IPS-15b (cell line): ENCODE results near the gene TMEM225B.
"Not testable (repeated sequence)": the region's sequence is repeated elsewhere in the genome, so short reads cannot be mapped to it uniquely, and the experiment has no call there.

Source experiments
- H3K27me3 ChIP-seq: one replicate; pipeline ENCODE4 v1.6.1; 2013; ENCODE audit warnings: low read length; ENCODE audit not compliant: control insufficient read depth, insufficient read depth
- H3K36me3 ChIP-seq: one replicate; pipeline ENCODE4 v1.6.1; 2013; ENCODE audit warnings: low read length; ENCODE audit not compliant: control insufficient read depth, insufficient read depth
- H3K4me1 ChIP-seq: one replicate; pipeline ENCODE4 v1.6.1; 2013; ENCODE audit warnings: mild to moderate bottlenecking, low read length; ENCODE audit not compliant: control insufficient read depth, insufficient read depth
- H3K4me3 ChIP-seq: one replicate; pipeline ENCODE4 v1.5.1; 2013; ENCODE audit warnings: low read depth, low read length
- H3K9ac ChIP-seq: one replicate; pipeline ENCODE4 v1.6.1; 2013; ENCODE audit warnings: low read depth, mild to moderate bottlenecking, low read length
- H3K9me3 ChIP-seq: one replicate; pipeline ENCODE4 v1.6.1; 2013; ENCODE audit warnings: mild to moderate bottlenecking, low read length; ENCODE audit not compliant: control insufficient read depth, insufficient read depth

TMEM225B gene

GRCh38 chr7:99560834-99561736 lies 37.0 kb upstream of the TMEM225B start:
- Histone ChIP-seq H3K27me3 (no peaks in the 10 kb centered on the region), H3K36me3 (peaks cover 24% of the 10 kb centered on the region), H3K4me3 (no peak overlapping the region), H3K4me1 (no peaks in the 10 kb centered on the region), H3K9me3 (no peaks in the 10 kb centered on the region), H3K9ac (no peak overlapping the region)

GRCh38 chr7:99561737-99562051 lies 36.4 kb upstream of the TMEM225B start:
- Histone ChIP-seq H3K4me1 (no peaks in the 10 kb centered on the region), H3K9me3 (no peaks in the 10 kb centered on the region), H3K4me3 (no peak overlapping the region), H3K9ac (no peak overlapping the region), H3K27me3 (no peaks in the 10 kb centered on the region), H3K36me3 (peaks cover 29% of the 10 kb centered on the region)

- H3K27me3 ChIP-seq: no peaks in the 10 kb centered on the region
- H3K4me1 ChIP-seq: no peaks in the 10 kb centered on the region
- H3K36me3 ChIP-seq: peaks cover 29% of the 10 kb centered on the region
- no peak overlapping the region for H3K9ac ChIP-seq
- no peak overlapping the region for H3K4me3 ChIP-seq
- H3K9me3 ChIP-seq: no peaks in the 10 kb centered on the region
These were observed 35.8 kb upstream of the TMEM225B start for GRCh38 chr7:99562114-99562784.

- no peaks in the 10 kb centered on the region for H3K4me1 ChIP-seq
- H3K36me3 ChIP-seq: peaks cover 29% of the 10 kb centered on the region
- no peaks in the 10 kb centered on the region for H3K27me3 ChIP-seq
- H3K4me3 ChIP-seq: no peak overlapping the region
- H3K9ac ChIP-seq: no peak overlapping the region
- H3K9me3 ChIP-seq: no peaks in the 10 kb centered on the region
These were observed 35.2 kb upstream of the TMEM225B start for GRCh38 chr7:99562832-99563231.

DNA sequence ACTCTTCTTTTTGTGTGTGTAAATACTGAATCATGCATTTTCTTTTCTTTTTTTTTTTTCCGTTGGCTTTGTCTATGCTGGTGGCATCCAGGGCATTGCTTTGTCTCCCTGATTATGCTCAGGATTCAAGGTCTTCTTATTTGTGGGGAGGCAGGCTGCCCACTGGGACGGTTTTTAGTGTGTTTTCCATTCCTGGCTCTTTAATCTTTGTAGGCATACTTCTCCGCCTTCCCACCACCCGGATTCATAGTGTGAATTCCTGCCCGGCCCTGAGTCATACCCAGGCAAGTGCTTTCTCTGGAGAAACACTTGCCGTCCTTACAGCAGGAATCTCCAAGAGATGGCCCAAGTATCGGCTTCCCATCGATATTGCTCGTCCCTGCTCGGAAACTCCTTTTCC lies 34.4 kb upstream of the TMEM225B start:
- Histone ChIP-seq H3K36me3 (peaks cover 29% of the 10 kb centered on the region), H3K27me3 (no peaks in the 10 kb centered on the region), H3K9me3 (no peaks in the 10 kb centered on the region), H3K4me1 (no peaks in the 10 kb centered on the region), H3K4me3 (no peak overlapping the region), H3K9ac (no peak overlapping the region)

- not testable (repeated sequence) for H3K27me3 ChIP-seq, H3K9me3 ChIP-seq, H3K9ac ChIP-seq, H3K4me1 ChIP-seq, H3K4me3 ChIP-seq
- peaks cover 14% of the 10 kb centered on the region for H3K36me3 ChIP-seq
These were observed 29.3 kb upstream of the TMEM225B start for GRCh38 chr7:99568770-99569169.

GRCh38 chr7:99571768-99572167 lies 26.3 kb upstream of the TMEM225B start:
- H3K4me3 ChIP-seq: no peak overlapping the region
- peaks cover 7% of the 10 kb centered on the region for H3K36me3 ChIP-seq
- H3K4me1 ChIP-seq: peaks cover 7% of the 10 kb centered on the region
- H3K9me3 ChIP-seq: no peaks in the 10 kb centered on the region
- H3K27me3 ChIP-seq: no peaks in the 10 kb centered on the region
- H3K9ac ChIP-seq: no peak overlapping the region

- H3K27me3 ChIP-seq: no peaks in the 10 kb centered on the region
- H3K4me1 ChIP-seq: peaks cover 7% of the 10 kb centered on the region
- H3K4me3 ChIP-seq: no peak overlapping the region
- peaks cover 7% of the 10 kb centered on the region for H3K36me3 ChIP-seq
- no peaks in the 10 kb centered on the region for H3K9me3 ChIP-seq
- no peak overlapping the region for H3K9ac ChIP-seq
These were observed 24.8 kb upstream of the TMEM225B start for GRCh38 chr7:99573257-99573656.

GRCh38 chr7:99576251-99576650 lies 21.8 kb upstream of the TMEM225B start:
- no peaks in the 10 kb centered on the region for H3K27me3 ChIP-seq
- H3K9ac ChIP-seq: no peak overlapping the region
- H3K36me3 ChIP-seq: peaks cover 4% of the 10 kb centered on the region
- H3K4me3 ChIP-seq: no peak overlapping the region
- no peaks in the 10 kb centered on the region for H3K9me3 ChIP-seq
- peaks cover 7% of the 10 kb centered on the region for H3K4me1 ChIP-seq

DNA sequence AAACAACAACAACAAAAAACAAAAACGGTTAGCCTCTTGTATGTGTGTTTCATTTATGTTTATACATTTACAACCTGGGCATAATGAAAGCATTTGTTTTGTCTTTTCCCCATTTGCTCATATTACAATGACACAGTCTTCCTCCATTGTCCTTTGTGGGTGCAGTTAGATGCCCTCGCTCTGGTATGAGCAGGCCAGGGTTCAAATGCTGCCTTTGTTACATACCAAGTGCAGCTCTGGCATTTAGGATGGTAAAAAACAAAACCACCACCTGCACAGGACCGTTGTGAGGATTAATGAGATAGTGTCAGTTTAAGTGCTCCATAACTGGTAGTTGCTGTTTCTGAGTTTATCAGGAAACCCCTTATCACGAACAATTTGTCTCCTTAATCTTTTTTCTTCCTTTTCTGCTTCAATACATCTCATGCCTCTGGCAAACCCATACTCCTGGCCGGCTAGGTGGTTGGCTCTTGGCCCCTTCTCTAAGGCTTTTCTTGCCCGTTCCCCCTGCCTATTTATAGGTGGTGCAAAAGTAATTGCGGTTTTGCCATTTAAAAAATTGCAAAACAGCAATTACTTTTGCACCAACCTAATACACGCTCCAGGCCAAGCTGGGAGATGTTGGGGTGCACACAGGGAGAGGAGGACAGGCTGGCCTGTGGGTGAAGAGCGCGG lies 18.6 kb upstream of the TMEM225B start:
- Histone ChIP-seq H3K4me3 (peak overlapping the region; percentile 71), H3K4me1 (peaks cover 7% of the 10 kb centered on the region), H3K27me3 (no peaks in the 10 kb centered on the region), H3K9me3 (no peaks in the 10 kb centered on the region), H3K36me3 (no peaks in the 10 kb centered on the region), H3K9ac (no peak overlapping the region)

GRCh38 chr7:99579956-99580777 lies 17.9 kb upstream of the TMEM225B start:
- H3K27me3 ChIP-seq: no peaks in the 10 kb centered on the region
- H3K9me3 ChIP-seq: no peaks in the 10 kb centered on the region
- H3K4me1 ChIP-seq: peaks cover 7% of the 10 kb centered on the region
- H3K9ac ChIP-seq: peak overlapping the region; percentile 76
- H3K36me3 ChIP-seq: no peaks in the 10 kb centered on the region
- peak overlapping the region; percentile 71 for H3K4me3 ChIP-seq
